ENCODE results near the gene FBXW7. TPM values are rescaled to one million over a fixed set of nuclear protein-coding genes. Genes with fewer than 3 reads are reported as not detected.

Gene FBXW7
- total RNA-seq, 1 donor from 2014 or later = 85.0 TPM

GRCh38 chr4:152522245-152522644 is 13.6 kb downstream of the FBXW7 start:
- intact Hi-C loops (cut with DNase I) = no loop called here
- no peak for ATAC-seq
- DNase-seq (ENCODE audit: low spot score) = no peak

- intact Hi-C loops (cut with DNase I) = no loop called here
- DNase-seq (ENCODE audit: low spot score) = no peak
- ATAC-seq = no peak
Measured at GRCh38 chr4:152516156-152516555, 19.7 kb downstream of the FBXW7 start.

GRCh38 chr4:152515678-152516077 is 20.2 kb downstream of the FBXW7 start:
- DNase-seq (ENCODE audit: low spot score) (no peak), ATAC-seq (no peak)
- intact Hi-C loops (cut with DNase I) = no loop called here

- no peak for ATAC-seq
- intact Hi-C loops (cut with DNase I) = no loop called here
- DNase-seq (ENCODE audit: low spot score) = no peak
Measured at GRCh38 chr4:152514356-152514755, 21.5 kb downstream of the FBXW7 start.

- no peak for DNase-seq (ENCODE audit: low spot score)
- ATAC-seq = no peak
- intact Hi-C loops (cut with DNase I) = no loop called here
Measured at GRCh38 chr4:152513078-152513477, 22.8 kb downstream of the FBXW7 start.

- intact Hi-C loops (cut with DNase I) = no loop called here
- ATAC-seq = no peak
- DNase-seq (ENCODE audit: low spot score) = no peak
Measured at GRCh38 chr4:152512483-152512882, 23.4 kb downstream of the FBXW7 start.

- intact Hi-C loops (cut with DNase I) = no loop called here
- no peak for ATAC-seq
Measured at GRCh38 chr4:152510349-152511147, 25.3 kb downstream of the FBXW7 start.

GRCh38 chr4:152509595-152510225 is 26.2 kb downstream of the FBXW7 start:
- no peak for DNase-seq (ENCODE audit: low spot score)
- intact Hi-C loops (cut with DNase I) = no loop called here

More at GRCh38 chr4:152510349-152511147, 25.3 kb downstream of the FBXW7 start:
- DNase-seq (ENCODE audit: low spot score) = no peak

GRCh38 chr4:152508818-152509217 is 27.1 kb downstream of the FBXW7 start:
- intact Hi-C loops (cut with DNase I) = no loop called here
- no peak for DNase-seq (ENCODE audit: low spot score)
- no peak for ATAC-seq

More at GRCh38 chr4:152509595-152510225, 26.2 kb downstream of the FBXW7 start:
- ATAC-seq = no peak

GRCh38 chr4:152508386-152508785 is 27.5 kb downstream of the FBXW7 start:
- DNase-seq (ENCODE audit: low spot score) (no peak), ATAC-seq (no peak)
- intact Hi-C loops (cut with DNase I) = no loop called here

- no peak for DNase-seq (ENCODE audit: low spot score)
- no peak for ATAC-seq
- intact Hi-C loops (cut with DNase I) = no loop called here
Measured at GRCh38 chr4:152503653-152504290, 32.1 kb downstream of the FBXW7 start.

GRCh38 chr4:152501846-152502536 is 33.9 kb downstream of the FBXW7 start:
- intact Hi-C loops (cut with DNase I) = no loop called here

GRCh38 chr4:152500800-152501434 is 35.0 kb downstream of the FBXW7 start:
- DNase-seq (ENCODE audit: low spot score) (no peak), ATAC-seq (peak; percentile 72)
- intact Hi-C loops (cut with DNase I) = no loop called here

More at GRCh38 chr4:152501846-152502536, 33.9 kb downstream of the FBXW7 start:
- DNase-seq (ENCODE audit: low spot score) = no peak
- ATAC-seq = no peak

GRCh38 chr4:152500275-152500674 is 35.6 kb downstream of the FBXW7 start:
- ATAC-seq (no peak), DNase-seq (ENCODE audit: low spot score) (no peak)
- intact Hi-C loops (cut with DNase I) = no loop called here

GRCh38 chr4:152499344-152499743 is 36.5 kb downstream of the FBXW7 start:
- DNase-seq (ENCODE audit: low spot score) (no peak), ATAC-seq (no peak)
- intact Hi-C loops (cut with DNase I) = no loop called here

- DNase-seq (ENCODE audit: low spot score) (no peak), ATAC-seq (no peak)
- intact Hi-C loops (cut with DNase I) = no loop called here
Measured at GRCh38 chr4:152494020-152494419, 41.9 kb downstream of the FBXW7 start.

GRCh38 chr4:152488246-152488645 is 47.6 kb downstream of the FBXW7 start:
- intact Hi-C loops (cut with DNase I) = no loop called here
- DNase-seq (ENCODE audit: low spot score) (no peak), ATAC-seq (no peak)

GRCh38 chr4:152486429-152487389 is 49.2 kb downstream of the FBXW7 start:
- DNase-seq (ENCODE audit: low spot score) (no peak), ATAC-seq (no peak)
- intact Hi-C loops (cut with DNase I) = no loop called here
